GM12801 (cell line): ENCODE results near the gene PPP1R12B.

Experiments used
- TF ChIP-seq, protein P1 (sequence below): IDR thresholded peaks from one replicate; pipeline ENCODE4 v1.5.1; 2011; ENCODE audit warnings: control low read depth; ENCODE audit not compliant: insufficient read length; ENCODE audit errors: extremely low read depth

Gene PPP1R12B

GRCh38 chr1:202351725-202352124 lies 3.2 kb downstream of the PPP1R12B start:
- TF ChIP-seq, protein P1, sequence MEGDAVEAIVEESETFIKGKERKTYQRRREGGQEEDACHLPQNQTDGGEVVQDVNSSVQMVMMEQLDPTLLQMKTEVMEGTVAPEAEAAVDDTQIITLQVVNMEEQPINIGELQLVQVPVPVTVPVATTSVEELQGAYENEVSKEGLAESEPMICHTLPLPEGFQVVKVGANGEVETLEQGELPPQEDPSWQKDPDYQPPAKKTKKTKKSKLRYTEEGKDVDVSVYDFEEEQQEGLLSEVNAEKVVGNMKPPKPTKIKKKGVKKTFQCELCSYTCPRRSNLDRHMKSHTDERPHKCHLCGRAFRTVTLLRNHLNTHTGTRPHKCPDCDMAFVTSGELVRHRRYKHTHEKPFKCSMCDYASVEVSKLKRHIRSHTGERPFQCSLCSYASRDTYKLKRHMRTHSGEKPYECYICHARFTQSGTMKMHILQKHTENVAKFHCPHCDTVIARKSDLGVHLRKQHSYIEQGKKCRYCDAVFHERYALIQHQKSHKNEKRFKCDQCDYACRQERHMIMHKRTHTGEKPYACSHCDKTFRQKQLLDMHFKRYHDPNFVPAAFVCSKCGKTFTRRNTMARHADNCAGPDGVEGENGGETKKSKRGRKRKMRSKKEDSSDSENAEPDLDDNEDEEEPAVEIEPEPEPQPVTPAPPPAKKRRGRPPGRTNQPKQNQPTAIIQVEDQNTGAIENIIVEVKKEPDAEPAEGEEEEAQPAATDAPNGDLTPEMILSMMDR = no peak

DNA sequence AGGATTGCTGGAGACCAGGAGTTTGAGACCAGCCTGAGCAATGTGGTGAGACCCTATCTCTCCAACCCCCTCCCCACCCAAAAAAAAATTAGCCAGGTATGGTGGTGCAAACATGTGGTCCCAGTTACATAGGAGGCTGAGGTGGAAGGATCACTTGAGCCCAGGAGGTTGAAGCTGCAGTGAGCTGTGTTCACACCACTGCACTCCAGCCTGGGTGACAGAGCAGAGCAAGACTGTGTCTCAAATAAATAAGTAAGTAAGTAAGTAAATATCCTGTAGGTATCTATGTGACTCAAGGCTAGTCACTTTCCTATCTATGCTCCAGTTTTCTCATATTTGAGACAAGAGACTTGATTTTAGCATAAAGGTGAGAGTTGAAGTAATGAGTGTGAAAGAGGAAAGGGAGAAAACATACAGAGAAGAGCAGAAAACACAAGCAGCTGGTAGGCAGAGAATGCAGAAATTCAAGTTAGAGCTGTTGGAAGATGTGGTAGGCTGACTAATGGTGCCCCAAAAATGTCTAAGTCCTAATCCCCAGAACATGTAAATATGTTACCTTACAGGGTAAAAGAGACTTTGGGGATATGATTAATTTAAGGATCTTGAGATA lies 7.5 kb downstream of the PPP1R12B start:
- TF ChIP-seq, protein P1 = no peak

DNA sequence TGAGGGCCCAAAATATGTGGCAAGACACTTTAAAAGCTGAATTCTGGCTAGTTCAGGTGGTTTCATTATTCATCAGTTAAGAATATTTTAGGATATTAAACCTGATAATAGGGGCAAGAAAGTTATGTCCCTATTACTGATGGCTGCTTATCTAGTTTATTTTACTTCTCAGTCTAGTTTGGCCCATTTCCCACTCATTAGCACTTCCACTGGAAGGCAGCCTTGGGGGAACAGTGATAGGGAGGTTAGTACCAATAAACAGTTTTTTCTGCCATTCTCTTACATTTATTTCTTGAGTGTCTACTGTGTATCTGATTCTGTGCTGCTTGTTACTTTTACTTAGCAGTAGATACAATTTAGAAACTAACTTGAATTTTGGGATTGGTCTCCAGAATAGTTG lies 9.0 kb downstream of the PPP1R12B start:
- TF ChIP-seq, protein P1 = no peak

DNA sequence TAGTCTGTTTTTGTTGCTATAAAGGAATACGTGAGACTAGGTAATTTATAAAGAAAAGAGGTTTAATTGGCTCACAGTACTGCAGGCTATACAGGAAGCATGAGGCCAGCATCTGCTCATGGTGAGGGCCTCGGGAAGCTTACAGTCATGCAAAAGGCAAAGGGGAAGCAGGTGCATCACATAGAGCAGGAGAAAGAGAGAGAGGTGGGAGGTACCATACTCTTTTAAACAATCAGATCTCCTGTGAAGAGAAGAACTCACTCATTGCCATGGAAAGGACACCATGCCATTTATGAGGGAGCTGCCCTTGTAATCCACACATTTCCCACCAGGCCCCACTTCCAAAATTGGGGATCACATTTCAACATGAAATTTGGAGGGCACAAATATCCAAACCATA lies 12.7 kb downstream of the PPP1R12B start:
- TF ChIP-seq, protein P1 = no peak

DNA sequence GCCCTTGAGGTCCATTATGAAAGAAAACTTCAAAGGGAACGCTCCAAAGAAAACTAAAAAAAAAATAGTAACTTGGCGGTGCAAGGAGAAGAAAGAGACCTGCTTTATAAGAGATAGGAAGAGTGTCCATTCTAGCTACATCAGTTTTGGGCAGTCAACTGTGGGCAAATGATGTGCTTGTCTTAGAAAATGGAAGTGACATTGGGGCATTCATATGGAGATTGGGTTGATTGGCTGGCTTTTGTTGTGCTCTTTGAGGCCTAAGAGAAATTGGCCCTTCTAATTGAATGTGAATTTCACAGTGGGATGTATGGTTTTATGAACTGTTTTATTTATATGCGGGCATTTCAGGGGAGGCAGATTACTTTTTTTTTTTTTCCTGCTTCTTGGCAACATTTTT lies 13.2 kb downstream of the PPP1R12B start:
- TF ChIP-seq, protein P1 = no peak

GRCh38 chr1:202362212-202362611 lies 13.7 kb downstream of the PPP1R12B start:
- TF ChIP-seq, protein P1 = no peak

DNA sequence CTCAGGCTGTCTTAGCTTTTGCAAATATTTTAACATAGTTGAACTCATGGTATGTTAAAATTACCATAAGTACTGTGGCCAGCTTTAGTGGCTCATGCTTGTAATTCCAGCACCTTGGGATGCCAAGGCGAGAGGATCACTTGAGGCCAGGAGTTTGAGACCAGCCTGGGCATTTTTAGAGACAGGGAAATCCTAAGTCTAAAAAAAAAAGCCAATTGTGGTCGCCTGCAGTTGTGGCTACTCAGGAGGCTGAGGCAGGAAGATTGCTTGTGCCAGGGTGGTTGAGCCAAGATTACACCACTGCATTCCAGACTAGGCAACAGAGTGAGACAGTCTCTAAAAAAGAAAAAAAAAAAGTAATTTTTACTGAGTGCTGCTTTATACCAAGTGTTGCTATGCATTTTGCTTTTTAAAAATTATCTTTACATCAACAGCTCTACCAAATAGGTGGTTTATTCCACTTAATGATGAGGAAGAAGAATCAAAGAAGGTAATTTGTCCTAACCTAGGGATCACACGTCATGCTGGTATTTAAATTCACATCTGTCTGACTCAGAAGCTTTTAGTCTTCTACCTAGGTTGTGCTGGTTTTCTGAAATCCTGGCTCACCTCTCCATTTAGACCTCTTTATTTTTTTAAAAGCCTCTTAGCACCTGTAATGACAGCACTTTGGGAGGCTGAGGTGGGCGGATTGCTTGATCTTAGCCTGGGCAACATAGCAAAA lies 16.8 kb downstream of the PPP1R12B start:
- TF ChIP-seq, protein P1 = no peak
